NCI-H128 (cell line): ENCODE data around the gene ARHGEF2.
"Not testable (repeated sequence)": the region's sequence is repeated elsewhere in the genome, so short reads cannot be mapped to it uniquely, and the experiment has no call there.

ENCODE experiments used
- DNase-seq: peaks from one replicate; lab custom pipeline; 2025; ENCODE audit not compliant: unreplicated experiment; lab: John Stamatoyannopoulos, UW

The ARHGEF2 gene

DNA sequence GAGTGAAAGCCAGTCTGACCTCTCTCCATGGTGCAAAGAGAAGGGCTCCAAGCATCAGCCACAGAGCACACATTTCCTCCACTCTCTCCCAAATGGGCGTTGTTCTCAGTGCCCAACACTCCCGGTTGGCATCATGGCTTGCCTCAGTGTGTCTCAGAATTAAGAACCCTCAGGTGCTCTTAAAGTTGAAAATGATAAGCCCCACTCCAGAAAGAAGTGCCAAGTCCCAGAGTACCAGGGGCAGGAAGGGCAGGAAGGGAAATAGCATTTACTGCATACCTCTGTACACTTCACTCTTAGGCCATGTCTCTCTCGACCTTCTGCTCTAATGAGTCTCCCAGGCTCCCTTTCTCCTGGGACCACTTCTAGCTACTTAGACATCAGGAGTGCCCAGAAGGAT lies 15.2 kb upstream of the ARHGEF2 start:
- DNase-seq, result no peak

DNA sequence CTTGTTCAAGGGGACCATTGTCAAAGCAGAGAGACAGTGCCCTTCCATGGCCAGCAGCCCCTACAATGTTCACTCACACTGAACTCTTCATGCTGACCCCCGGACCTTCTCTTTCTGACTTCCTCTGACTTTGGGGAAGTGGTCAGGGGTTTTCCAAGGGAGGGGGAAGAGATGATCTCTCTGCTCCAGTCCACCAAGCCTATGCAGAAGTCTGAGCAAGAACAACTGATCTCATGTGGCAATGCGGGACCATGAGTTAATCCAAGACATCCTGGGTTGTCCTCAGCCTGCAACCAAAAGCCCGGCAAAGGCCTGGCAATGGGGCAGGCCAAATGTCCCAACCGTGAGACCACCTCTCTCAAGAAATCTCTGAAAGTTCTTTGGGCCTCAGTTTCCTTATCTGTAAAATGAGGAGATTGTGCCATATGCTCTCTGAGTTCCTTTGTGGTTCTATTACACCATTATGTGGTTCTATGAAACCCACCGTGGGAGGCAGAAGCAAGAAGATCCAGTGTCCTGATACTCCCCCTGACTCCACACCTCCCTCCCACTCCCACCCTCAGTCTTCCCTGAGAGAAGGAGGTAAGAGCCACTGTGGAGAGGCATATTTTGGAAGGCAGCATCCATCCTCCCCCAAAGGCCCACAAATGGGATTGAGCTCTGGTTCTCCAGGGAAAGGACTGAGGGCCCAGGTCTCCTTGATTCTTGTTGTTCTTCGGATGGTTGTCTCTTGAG lies 11.8 kb upstream of the ARHGEF2 start:
- no peak for DNase-seq

DNA sequence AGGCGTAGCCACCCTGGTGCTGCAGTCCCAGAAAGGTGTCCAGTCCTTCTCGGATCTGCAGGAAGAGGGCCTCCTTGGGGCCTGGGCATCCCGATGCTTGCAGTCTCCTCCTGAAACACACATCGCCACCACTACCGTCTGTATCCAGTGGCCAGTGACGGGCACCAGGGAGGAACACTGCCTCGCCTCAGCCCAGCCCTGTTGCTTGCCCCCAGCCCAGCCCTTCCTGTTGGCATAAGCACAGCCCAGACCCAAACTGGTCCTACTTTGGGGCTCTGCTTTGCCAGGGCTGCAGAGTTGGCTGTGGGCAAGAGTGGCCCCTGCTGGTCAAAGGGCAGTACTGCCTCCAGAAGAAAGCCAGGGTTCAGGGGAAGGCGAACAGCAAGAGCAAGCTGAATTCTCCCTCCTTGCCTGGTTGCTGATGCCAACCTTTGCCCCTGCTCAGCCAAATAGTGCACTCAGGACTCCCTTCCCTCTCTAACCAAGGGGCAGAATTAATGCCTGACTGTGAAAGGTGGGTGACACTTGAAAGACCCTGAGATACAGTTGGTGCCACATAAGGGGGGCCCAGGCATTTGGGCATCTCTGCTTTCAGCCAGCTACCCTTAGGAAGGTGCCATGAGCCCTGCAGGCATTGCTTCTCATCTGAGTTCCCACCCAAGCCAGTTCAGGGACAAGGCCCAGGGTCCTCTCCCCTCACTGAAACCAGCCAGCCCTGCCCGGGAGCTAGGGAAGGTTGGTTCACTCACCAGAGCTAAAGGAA lies 11.1 kb upstream of the ARHGEF2 start:
- DNase-seq, result peak; percentile 55

DNA sequence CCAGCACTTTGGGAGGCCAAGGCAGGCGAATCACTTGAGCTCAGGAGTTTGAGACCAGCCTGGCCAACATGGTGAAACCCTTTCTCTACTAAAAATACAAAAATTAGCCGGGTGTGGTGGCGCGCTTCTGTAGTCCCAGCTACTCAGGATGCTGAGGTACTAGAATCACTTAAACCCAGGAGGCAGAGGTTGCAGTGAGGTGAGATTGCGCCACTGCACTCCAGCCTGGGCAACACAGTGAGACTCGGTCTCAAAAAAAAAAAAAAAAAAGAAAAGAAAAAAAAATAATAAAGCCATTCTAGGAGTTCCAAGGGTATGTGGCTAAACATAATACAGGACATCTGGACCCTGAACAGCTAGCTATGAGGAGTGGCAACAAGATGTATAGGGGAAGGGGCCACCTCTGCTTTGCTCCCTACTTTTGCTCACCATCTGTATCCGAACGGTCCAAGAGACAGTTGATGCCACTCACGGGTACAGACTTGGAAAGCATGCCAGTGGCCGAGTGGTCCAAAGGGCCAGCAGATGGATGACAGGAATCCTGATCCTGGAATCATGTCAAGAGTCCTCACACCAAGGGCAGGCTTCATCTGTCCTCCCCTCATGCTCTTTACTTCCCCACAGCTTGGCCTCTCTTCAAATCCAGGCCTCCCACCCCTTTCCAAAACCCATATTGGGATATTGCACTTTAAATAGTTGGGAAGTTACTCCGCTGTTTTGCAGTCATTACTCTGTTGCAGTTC lies 6.7 kb upstream of the ARHGEF2 start:
- not testable (repeated sequence) for DNase-seq

DNA sequence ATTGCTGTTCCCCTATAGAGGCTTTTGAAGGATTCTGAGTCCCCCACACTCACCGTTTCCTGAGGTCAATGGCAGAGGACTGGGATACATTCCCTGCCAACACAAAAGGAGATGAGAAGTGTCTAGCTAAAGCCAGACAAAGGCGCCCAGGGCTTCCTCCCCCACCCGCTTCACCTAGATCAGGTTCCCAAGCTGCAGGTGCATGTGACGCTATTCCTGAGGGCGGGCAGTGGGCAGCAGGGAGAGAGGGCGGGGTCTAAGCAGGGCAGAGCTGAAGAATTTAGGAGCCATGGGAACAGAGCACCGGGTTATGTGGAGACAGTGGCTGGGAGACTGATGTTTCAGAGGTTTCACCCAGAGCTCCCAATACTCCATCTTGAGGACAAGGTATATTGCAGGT lies 6.0 kb upstream of the ARHGEF2 start:
- peak; percentile 85 for DNase-seq

DNA sequence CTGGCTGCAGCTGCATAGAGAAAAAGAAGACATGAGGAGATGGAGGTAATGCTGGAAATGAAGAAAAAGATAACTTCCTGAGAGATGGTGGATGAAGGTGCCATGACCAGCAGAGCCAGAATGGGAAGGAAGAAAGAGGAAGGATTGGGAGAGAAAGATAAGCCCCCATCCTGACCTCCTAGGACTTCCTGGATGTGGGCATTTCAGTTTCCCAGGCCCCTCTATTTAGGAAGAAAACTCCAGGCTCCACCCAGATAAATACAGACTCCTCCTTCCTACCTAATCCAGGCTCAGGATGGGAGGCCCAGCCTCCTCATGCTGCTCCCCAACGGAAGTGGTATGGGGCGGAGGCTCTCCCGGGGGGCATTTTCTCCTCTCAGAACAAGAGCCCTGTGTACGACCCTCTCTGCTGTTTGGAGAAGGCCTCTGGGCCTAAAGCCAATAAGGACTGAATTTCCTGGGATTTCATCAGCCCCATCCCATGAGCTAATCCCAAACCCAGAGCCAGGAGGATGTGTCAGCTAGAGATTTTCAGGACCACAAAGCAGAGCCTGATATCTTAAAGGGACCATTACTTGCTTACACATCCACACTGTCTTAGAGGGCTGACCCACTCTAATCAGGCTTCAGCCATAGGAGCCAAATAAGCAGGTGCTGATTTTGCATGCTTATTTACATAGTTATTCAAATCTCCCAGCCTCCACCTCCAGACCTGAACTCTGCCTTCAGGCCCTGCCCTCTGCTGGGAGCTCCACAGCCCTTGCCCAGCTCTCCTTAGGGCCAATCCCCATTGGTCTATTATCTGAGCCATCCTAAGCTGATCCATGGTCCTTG lies 5.1 kb upstream of the ARHGEF2 start:
- DNase-seq, result no peak

DNA sequence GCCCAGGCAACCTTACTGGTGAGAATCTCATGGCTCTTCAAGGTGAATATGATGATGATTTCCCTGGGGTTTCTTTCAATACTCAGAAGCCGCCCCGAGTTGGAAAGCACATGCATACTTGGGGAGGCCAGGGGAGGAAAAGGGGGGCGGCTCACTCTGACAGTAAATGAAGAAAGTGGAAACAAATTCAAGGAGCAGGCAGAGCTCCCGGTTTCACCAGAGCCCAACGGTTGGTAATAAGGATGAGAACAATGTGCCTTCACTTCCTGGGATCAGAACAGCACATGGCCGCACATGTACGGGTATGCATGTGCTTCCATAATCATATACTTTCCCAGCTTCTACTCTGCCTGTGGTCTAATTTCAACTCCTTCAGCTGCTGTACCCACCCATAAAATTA lies 3.8 kb upstream of the ARHGEF2 start:
- DNase-seq, result no peak

DNA sequence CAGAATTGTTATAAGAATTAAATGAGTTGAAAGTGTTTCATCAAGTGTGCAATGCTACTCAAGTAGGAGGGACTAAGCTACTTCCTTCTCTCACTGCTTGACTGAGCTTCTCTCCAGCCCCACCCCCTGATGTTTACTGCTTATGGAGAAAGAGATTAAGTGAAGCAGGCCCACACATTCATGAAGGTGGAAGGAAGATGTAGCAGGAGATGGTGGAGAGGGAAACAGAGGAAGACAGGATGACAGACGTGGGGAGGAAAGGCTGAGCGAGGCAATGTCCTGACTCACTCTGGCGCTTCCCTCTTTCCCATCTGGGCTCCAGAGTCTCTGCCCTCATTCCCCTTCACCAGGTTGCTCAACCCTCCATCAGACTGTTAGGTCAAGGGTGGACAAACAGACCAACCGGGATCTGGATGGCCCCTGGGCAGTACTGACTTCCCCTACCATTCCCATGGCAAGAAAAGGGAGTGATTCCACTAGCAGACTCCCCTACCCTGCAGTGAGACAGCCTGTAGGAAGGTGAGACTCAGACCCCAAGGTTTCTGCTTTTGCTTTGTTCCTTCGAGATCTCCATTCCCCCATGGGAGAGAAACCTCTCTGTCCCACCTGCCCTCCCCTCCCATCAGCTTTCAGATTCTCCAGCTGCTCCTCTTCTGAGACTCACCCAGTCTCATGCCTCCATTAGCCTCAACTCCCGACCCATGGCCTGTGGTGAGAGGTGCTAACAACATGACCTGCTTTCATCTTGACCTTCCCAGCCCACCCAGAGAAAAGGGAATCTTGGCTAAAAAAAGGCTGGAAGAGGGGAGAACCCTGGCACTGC lies 3.1 kb upstream of the ARHGEF2 start:
- DNase-seq, result no peak

DNA sequence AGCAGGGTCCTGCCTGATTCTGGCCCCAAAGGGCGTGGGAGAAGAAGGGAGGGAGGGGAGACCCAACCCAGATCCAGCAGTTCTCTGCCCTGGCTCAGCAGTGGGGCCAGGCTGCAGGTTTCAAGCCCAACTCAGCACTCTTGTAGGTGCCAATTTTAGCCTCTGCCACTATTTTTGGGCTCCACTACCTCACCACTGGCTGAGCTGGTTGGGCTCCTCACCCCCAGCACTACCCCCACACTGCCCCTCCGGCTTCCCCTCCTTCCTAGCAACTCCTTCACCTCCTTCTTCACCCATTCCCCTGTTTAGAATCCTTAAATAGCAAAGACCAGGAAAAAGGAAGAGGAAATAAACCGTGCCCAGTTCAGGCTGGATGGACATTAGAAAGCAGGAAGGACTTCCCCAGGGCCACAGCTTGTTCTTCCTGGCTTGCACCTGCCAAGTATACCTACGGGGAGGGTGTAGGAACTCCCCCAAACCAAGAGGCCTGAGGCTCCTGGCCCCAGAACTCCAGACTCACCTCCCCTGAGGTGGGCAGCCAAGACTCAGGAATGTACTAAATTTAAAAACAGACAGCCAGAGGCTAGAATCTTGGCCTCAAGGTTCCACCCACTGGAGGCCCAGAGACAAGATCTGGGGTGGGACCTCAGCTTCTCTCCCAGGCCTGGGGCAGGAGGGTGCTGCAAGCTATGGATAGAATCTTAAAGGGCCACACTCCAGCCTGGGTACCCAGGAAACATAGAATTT lies 1.4 kb upstream of the ARHGEF2 start:
- no peak for DNase-seq

DNA sequence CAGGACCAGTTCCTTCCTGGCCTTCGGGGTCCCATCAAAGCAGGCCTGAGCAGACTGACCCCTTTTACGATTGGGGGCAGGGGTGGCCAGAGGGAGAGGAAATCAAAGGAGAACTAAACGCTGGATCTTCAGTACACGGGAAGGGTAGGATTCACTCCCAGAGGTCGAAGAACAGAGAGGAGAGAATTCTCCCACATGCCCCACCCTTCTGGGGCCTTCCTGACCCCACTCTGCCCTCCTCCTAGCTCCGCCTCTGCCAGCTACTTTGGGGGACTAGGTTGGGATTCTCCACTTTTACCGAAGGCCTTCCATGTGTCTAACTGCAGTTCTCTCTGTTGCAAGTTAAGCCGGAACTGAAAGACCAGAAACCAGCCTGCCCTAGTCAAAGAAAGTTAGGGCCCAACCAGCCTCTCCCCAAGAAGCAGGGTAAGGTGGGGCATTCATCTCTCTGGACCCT lies 654 bp upstream of the ARHGEF2 start:
- no peak for DNase-seq

DNA sequence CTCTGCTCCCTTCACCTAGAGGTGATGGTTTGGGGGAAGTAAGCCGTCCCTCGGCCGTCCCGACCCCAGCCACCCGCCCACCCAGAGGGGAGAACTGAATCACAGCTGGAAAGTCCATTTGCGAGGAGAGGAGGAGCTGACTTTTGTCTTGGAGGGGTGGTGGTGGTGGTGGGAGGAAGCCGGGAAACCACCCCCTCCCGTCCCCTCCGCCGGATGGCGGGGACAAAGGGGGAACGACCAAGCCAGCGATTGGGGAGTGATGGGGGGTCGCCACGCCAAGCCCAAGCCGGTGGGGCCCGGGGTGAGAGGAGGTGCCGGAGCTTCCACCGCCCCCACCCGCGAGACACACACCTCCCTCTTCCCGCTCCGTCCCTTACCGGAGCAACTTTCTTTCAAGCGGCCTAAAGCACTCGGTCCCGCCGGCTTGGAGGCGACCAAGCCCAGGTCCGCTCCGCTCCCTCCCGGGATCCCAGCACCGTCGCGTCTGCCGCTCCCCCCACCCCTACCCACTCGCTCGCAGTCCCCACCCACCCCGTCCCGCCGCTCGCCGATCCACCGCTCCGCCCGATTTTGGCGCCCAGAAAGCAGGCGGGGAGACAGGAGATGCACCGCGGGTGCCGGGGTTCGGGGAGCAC lies 540 bp downstream of the ARHGEF2 start:
- DNase-seq, result no peak

DNA sequence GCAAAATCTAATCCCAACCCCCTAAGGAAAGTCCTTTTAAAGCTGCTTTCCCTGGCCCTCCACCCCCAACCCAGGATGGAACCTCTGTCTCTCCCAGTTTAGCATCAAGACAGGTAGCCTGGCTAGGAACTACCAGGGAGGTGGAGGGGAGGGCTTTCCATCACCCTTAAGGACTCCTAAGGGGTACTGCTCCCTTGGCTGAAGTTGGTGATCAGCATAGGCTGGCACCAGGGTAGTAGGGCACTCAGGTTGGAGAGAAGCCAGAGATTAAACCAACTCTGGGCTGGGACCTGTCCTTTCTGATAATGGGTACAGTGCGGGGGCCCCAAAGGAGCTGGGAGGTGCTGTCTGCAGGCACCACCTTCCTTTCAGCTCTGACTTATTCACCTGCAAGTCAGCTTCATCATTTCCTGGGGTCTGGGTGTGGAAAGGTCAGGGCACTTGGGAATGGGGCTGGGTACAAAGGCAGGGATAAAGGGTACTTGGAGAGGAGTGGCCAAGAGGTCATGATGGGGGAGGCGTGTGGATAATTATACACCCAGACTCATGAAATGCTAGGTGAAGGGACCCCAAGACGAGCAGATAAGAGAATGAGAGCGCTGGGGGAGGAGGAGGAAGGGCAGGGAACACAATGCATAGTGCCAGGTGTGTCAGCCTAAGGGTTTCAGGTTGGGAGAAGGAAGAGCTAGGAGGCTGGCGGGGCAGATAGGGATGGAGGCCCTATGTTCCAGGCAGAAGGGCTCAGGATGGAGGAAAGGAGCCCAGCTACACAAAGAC lies 1.2 kb downstream of the ARHGEF2 start:
- DNase-seq, result no peak

DNA sequence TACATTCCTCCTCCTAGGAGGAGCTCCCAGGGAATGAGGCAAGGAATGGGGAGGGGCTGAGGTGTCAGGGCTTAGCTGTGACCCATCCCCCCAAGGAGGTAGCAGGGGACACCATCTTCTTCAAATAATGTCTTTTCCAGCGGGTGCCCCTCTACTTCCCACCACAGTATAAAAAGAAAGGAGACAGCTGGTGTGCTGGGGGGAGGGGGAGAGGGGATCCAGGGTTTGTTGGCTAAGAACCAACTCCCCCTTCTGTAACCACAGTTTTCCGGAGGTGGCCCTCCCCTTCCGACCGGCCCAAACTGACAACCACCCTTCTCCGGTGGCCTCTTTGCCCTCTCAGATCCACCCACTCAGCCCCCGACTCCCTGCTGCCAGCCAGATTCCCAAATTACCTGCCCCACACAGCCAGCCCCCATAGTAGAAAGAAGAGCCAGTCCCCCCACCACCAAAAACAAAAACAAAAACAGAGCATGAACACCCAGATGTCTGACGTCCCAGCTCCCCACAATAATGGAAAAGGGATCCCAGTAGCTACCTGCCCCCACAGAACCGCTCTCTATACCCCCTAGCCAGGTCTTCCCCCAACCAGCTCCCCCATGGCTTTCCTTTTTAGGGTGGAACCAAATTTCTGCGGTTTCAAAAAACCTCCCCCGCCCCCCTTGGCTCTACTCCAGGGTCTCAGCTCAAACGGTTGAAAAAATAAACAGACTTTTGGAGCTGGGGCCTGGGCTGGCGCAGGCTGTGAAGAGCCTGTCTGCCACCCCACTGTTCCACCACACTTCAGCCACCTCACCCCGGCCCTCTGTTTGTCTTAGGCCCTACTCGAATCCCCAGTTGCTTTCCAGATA lies 2.1 kb downstream of the ARHGEF2 start:
- peak; percentile 79 for DNase-seq

DNA sequence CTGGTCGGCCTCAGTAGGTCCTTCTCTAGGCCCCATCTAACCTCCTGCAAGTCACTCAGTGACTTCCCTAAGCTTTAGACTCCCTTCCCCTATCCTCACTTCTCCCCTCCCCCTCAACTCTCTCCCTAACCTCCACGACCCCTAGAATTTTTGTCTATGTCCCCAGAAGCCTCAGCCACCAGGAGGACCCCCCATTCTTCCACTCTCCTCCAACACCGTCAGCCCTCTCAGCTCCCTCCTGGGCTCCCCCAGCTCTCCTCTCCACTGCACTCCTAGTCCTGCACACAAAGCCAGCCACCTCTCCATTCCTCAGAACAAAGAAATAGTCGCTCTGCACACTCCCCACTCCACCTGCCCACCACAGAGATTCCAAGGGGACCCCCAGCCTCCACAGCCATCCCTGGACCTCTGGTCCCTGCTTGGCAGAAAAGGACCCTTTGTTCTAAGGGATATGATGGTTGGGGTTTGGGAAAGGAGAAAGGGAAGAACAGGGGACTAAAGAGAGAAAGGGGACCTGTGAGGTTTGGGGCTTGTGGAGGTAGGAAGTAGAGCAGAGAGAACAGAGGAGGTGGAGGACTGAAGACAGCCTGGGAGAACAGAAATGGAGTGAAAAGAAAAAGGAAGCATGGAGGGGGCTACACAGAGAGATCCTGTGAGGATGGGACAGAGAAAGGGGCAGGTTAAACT lies 2.8 kb downstream of the ARHGEF2 start:
- DNase-seq, result no peak

DNA sequence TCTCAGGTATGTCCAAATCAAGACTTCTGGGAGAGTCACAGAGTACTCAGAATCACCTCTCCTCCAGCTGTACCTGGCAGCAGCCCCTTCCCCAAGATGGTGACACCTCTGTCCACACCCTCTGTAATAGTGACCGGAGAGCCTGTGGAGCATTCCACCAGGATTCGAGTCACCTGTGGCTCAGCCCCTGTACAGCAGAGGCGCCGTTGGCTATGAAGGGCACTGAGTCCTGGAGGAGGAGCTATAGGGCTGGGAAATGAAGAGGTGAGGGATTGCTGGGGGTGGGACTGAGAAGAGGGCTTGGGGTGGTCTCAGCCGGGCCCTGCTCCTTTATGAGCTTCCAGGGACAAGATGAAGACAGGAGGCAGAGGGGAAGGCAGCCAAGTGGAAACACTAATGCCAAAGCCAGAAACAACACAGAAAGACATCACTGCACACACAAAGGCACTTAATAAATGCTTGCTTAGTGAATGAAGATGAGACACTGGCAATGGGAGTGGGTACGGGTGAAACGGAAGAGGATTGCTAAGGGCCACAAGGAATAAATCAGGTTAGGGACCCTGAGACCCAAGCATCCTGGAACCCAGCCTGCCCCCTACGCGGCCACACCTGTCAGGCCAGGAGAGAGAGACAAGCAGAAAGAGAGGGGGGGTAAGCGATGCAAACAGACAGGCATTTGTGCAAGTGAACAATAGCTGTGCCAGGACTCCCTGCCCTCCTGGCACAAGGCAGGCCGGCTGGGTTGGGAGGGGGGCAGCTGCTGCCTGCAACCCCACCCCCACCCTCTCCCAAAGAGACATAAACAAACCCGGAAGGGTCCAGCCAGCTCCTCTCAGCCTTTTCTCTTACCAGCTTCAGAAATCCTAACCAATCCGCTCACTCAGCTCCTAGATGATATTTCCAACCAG lies 3.9 kb downstream of the ARHGEF2 start:
- peak; percentile 41 for DNase-seq

DNA sequence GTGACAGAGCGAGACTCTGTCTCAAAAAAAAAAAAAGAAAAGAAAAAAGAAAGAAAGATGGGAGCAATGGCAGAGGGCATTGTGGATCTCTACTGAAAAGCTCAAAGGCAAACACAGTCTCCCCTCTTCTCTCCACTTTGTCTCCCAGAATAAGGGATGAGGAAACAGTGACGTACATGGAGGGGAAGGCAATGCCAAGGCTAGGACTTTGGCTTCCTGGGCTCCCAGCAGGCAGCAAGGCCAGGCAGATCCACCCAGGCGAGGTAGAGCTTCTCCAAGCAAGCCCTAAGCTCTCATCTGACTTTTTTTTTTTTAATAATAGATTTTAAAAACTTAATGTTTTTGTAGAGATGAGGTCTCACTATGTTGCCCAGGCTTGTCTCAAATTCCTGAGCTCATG lies 4.6 kb downstream of the ARHGEF2 start:
- DNase-seq, result no peak
